K562 (cell line): ENCODE results near the gene ZBTB46. TPM values are rescaled to one million over a fixed set of nuclear protein-coding genes. Genes with fewer than 3 reads are reported as not detected.

Experiments
- ATAC-seq: fragments of 200-7000 bp; cut with Tn5 transposase; 3 replicates; pipeline ENCODE4 v1.9.1; 2020; ENCODE audit warnings: moderate library complexity
- BruUV-seq: library from RNA; stranded (reverse); fragments of 400-500 nt; replicated peaks from 2 replicates; lab custom pipeline; 2021; lab: Mats Ljungman, UMichigan
- CTCF ChIA-PET: fragments of 300-600 bp; formaldehyde crosslinking; extraction: SDS; loops from one replicate; lab custom pipeline; 2021; ENCODE audit warnings: low intra/inter-chr PET ratio; lab: Yijun Ruan, JAX
- POLR2A ChIA-PET: fragments of 300-600, 350-650 bp; sonication (Branson Sonifier 250); formaldehyde crosslinking; extraction: SDS; loops from one replicate; lab custom pipeline; 2021; ENCODE audit warnings: antibody characterized with exemption, inconsistent platforms; lab: Yijun Ruan, JAX
- DNase-seq, 4 experiments: peaks; one replicate each; pipeline versions ENCODE4 v3.0.0 to v3.0.0-alpha.2; 2011 to 2018; ENCODE audit warnings: low spot score in 3 of 4, mixed read lengths in 3 of 4; ENCODE audit errors: extremely low read depth in 1 of 4
- FAIRE-seq: peaks from 2 replicates; lab custom pipeline; 2011; peaks lifted over from hg19 to GRCh38; lab: Jason Lieb, UNC
- H2AFZ ChIP-seq: 2 replicates; pipeline ENCODE4 v1.6.0; 2011; ENCODE audit warnings: low read depth, low read length, control low read depth, inconsistent platforms
- H3K27ac ChIP-seq: fragments of 200-600 bp; 3 replicates; pipeline ENCODE4 v1.8.0; 2011; ENCODE audit warnings: low read depth, mild to moderate bottlenecking, control low read depth, inconsistent platforms, low read length, moderate library complexity, mixed read lengths; ENCODE audit errors: extremely low read depth
- H3K27me3 ChIP-seq, 2 experiments: fragments of 300-600 bp in 1 of 2; 2 replicates in 1 of 2; 3 replicates in 1 of 2; pipeline versions ENCODE4 v1.6.0 to v1.8.0; 2011; ENCODE audit warnings: inconsistent platforms in 2 of 2, low read length in 2 of 2, mild to moderate bottlenecking in 1 of 2, mixed read lengths in 1 of 2, moderate library complexity in 1 of 2; ENCODE audit not compliant: control insufficient read depth in 2 of 2, insufficient read depth in 2 of 2
- H3K36me3 ChIP-seq: fragments of 300-600 bp; 3 replicates; pipeline ENCODE4 v1.8.0; 2011; ENCODE audit warnings: mild to moderate bottlenecking, low read length, inconsistent platforms; ENCODE audit not compliant: control insufficient read depth, insufficient read depth
- H3K4me1 ChIP-seq, 2 experiments: fragments of 200-600 bp in 1 of 2; replicated peaks in 1 of 2; 2 replicates in 1 of 2; 3 replicates in 1 of 2; pipeline versions ENCODE4 v1.5.1 to v1.8.0; 2011; ENCODE audit warnings: inconsistent platforms in 2 of 2, low read length in 2 of 2, mild to moderate bottlenecking in 1 of 2, mixed read lengths in 1 of 2, moderate library complexity in 1 of 2; ENCODE audit not compliant: control insufficient read depth in 2 of 2, insufficient read depth in 2 of 2
- H3K4me2 ChIP-seq: 2 replicates; pipeline ENCODE4 v1.6.1; 2011; ENCODE audit warnings: low read length, control low read depth, inconsistent platforms, mixed read lengths; ENCODE audit not compliant: insufficient read depth
- H3K4me3 ChIP-seq: fragments of 200-600 bp; sonication (generic), shearing (Covaris generic); 2 replicates; pipeline ENCODE4 v1.5.1; 2016; ENCODE audit warnings: control low read depth, inconsistent platforms
- H3K79me2 ChIP-seq: fragments of 200-600 bp; 3 replicates; pipeline ENCODE4 v1.8.0; 2011; ENCODE audit warnings: low read length, inconsistent platforms; ENCODE audit not compliant: control insufficient read depth, insufficient read depth
- H3K9ac ChIP-seq, 2 experiments: 2 replicates each; pipeline versions ENCODE4 v1.6.0 to v1.6.1; 2011; ENCODE audit warnings: low read depth in 2 of 2, low read length in 2 of 2, control low read depth in 1 of 2, inconsistent platforms in 1 of 2, mild to moderate bottlenecking in 1 of 2, mixed read lengths in 1 of 2; ENCODE audit not compliant: insufficient read depth in 1 of 2
- H3K9me1 ChIP-seq: one replicate; pipeline ENCODE4 v1.6.0; 2011; ENCODE audit warnings: inconsistent platforms, mild to moderate bottlenecking, low read length, moderate library complexity; ENCODE audit not compliant: control insufficient read depth, insufficient read depth
- H3K9me3 ChIP-seq: replicated peaks from 2 replicates; pipeline ENCODE4 v1.5.1; 2011; ENCODE audit warnings: low read depth, low read length, inconsistent platforms; ENCODE audit not compliant: control insufficient read depth, insufficient read depth
- H4K20me1 ChIP-seq: replicated peaks from 2 replicates; pipeline ENCODE4 v1.6.1; 2011; ENCODE audit warnings: low read length, inconsistent platforms, mixed read lengths; ENCODE audit not compliant: control insufficient read depth, insufficient read depth
- CHD1 ChIP-seq: fragments of 200-600 bp; sonication (generic); IDR thresholded peaks from one replicate; pipeline ENCODE4 v1.6.1; 2012; ENCODE audit warnings: mild to moderate bottlenecking, moderate library complexity, low read length, inconsistent platforms
- CHD7 ChIP-seq: fragments of 200-600 bp; sonication (generic); IDR thresholded peaks from one replicate; pipeline ENCODE4 v1.6.1; 2012; ENCODE audit warnings: mild to moderate bottlenecking, low read depth, low read length, inconsistent platforms
- HEY1 ChIP-seq: fragments of 250-450 bp; sonication (Bioruptor Pico); IDR thresholded peaks from 2 replicates; pipeline ENCODE4 v1.5.0; 2020; ENCODE audit warnings: mild to moderate bottlenecking, moderate library complexity, borderline replicate concordance
- KLF10 ChIP-seq: fragments of 250-450 bp; sonication (Bioruptor Pico); IDR thresholded peaks from 2 replicates; pipeline ENCODE4 v1.6.1; 2021; ENCODE audit warnings: matching md5 sums
- MAFF ChIP-seq: IDR thresholded peaks from 2 replicates; pipeline ENCODE4 v1.6.1; 2012; ENCODE audit warnings: low read length, improper control_type of control experiment
- MCM3 ChIP-seq: fragments of 450-650 bp; IDR thresholded peaks from 2 replicates; pipeline ENCODE4 v1.6.1; 2016
- PHTF2 ChIP-seq: fragments of 250-450 bp; sonication (Bioruptor Pico); IDR thresholded peaks from 2 replicates; pipeline ENCODE4 v1.5.0; 2021; ENCODE audit warnings: mild to moderate bottlenecking
- SMAD4 ChIP-seq: fragments of 250-450 bp; sonication (Bioruptor Pico); conservative IDR thresholded peaks from 2 replicates; pipeline ENCODE4 v1.8.0; 2021; ENCODE audit warnings: inconsistent platforms, mild to moderate bottlenecking, moderate library complexity
- TBP ChIP-seq: optimal IDR thresholded peaks from 2 replicates; pipeline ENCODE3; 2011; ENCODE audit warnings: low read depth, low read length, improper control_type of control experiment
- TOE1 ChIP-seq, 2 experiments: fragments of 450-650 bp in 1 of 2; sonication (generic) in 1 of 2; formaldehyde crosslinking in 1 of 2; IDR thresholded peaks; 2 replicates each; pipeline versions ENCODE4 v1.7.1 to v1.8.0; 2016 to 2022; ENCODE audit warnings: borderline replicate concordance in 2 of 2, mild to moderate bottlenecking in 2 of 2, antibody characterized with exemption in 1 of 2, inconsistent platforms in 1 of 2, low read depth in 1 of 2, missing genetic modification reagents in 1 of 2, moderate library complexity in 1 of 2
- ZNF76 ChIP-seq: fragments of 250-450 bp; sonication (Bioruptor Pico); IDR thresholded peaks from 2 replicates; pipeline ENCODE4 v1.4.0; 2020; ENCODE audit warnings: mild to moderate bottlenecking, moderate library complexity, borderline replicate concordance
- WGBS: fragments of 100-300 bp; shearing (Covaris generic); methylation state at CpG from one replicate; pipeline ENCODE4 v1.1.6; 2016; ENCODE audit warnings: low coverage, mixed read lengths; ENCODE audit not compliant: insufficient coverage; ENCODE audit errors: missing lambda C conversion rate; 5-methylcytosine and 5-hydroxymethylcytosine counted together
- in situ Hi-C: fragments of 300-500 bp; cut with MboI; formaldehyde crosslinking; loops from 4 replicates; pipeline ENCODE4 v1.15.0; 2018; ENCODE audit warnings: inconsistent platforms, mixed read lengths
- intact Hi-C: fragments of 100-400 bp; cut with micrococcal nuclease; formaldehyde crosslinking; loops from 2 replicates; pipeline ENCODE4 v1.14.2; 2022
- polyA plus RNA-seq, 8 experiments: library from polyadenylated mRNA; depleted of rRNA in 4 of 8; stranded (reverse) in 5 of 8; unstranded in 3 of 8; fragments of >200 nt; fragmentation: Nextera tagmentation in 2 of 8; fragmentation: Illumina TruSeq in 1 of 8; extraction: Ambion mirVana in 2 of 8; extraction: Trizol in 1 of 8; gene quantifications; 2 replicates each; pipeline versions ENCODE4 v1.2.1 to v1.2.3, GENCODE V29; 2011 to 2014; ENCODE audit warnings: inconsistent platforms in 1 of 8, missing spikeins in 1 of 8
- total RNA-seq, 7 experiments: library from RNA; depleted of rRNA in 6 of 7; stranded (reverse); fragments of >200 nt in 6 of 7; fragmentation: Illumina TruSeq in 2 of 7; extraction: Trizol in 2 of 7; gene quantifications; 2 replicates each; pipeline versions ENCODE4 v1.2.1 to v1.2.3, GENCODE V29; 2011 to 2021; ENCODE audit warnings: low replicate concordance in 1 of 7
- TF ChIP-seq, protein P1 (sequence below): fragments of 250-450 bp; sonication (Bioruptor Pico); IDR thresholded peaks from 2 replicates; pipeline ENCODE4 v1.8.0; 2022; ENCODE audit warnings: moderate library complexity, mild to moderate bottlenecking, inconsistent platforms

The ZBTB46 gene
- total and polyA plus RNA-seq, 9 of the 15 experiments (the other 6 are each of a cell fraction or from before 2014, with no cell fraction given) = 0.29 to 4.1 (median 1.1) TPM

- Histone ChIP-seq H4K20me1 (no peaks in the 10 kb centered on the region), H3K4me2 (no peak overlapping the region), H3K4me3 (no peak overlapping the region), H2AFZ (no peak overlapping the region), H3K9ac (no peak overlapping the region), H3K27me3 (peaks cover 0 to 9% of the 10 kb centered on the region in 2 experiments; a peak in 2 of 5 replicates), H3K27ac (no peak overlapping the region), H3K9me1 (no peaks in the 10 kb centered on the region), H3K9me3 (no peaks in the 10 kb centered on the region), H3K79me2 (no peaks in the 10 kb centered on the region), H3K4me1 (peaks cover 5 to 39% of the 10 kb centered on the region in 2 experiments; a peak in 3 of 5 replicates), H3K36me3 (no peaks in the 10 kb centered on the region)
- POLR2A ChIA-PET = interaction anchor here (1.0 kb wide), 1 partner anchor 20 kb away, joined by 3 read pairs; no protein-coding TSS in a partner anchor
- ATAC-seq (no peak), DNase-seq (no peak), FAIRE-seq (no peak)
- CTCF ChIA-PET = no interaction called here
- in situ Hi-C loops (no loop called here), intact Hi-C loops (no loop called here)
- WGBS = 64% methylated on average over 5 of the region's 7 CpGs
- no TSS peak for BruUV-seq
- TF ChIP-seq TOE1 (IDR thresholded peaks at IDR 0.05; ENCODE audit: borderline replicate concordance) = no peak
- no peak for TF ChIP-seq TOE1 (CRISPR knock-in tag; IDR thresholded peaks at IDR 0.05; ENCODE audit: borderline replicate concordance, low read depth)
- TF ChIP-seq KLF10 = no peak
- TF ChIP-seq CHD1 = no peak
- no peak for TF ChIP-seq TBP
- no peak for TF ChIP-seq SMAD4
- TF ChIP-seq HEY1 (CRISPR knock-in tag) = no peak
- TF ChIP-seq ZNF76 = no peak
- no peak for TF ChIP-seq MAFF
- TF ChIP-seq PHTF2 = no peak
- TF ChIP-seq, protein P1, sequence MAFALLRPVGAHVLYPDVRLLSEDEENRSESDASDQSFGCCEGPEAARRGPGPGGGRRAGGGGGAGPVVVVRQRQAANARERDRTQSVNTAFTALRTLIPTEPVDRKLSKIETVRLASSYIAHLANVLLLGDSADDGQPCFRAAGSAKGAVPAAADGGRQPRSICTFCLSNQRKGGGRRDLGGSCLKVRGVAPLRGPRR (CRISPR knock-in tag) = no peak
- no peak for TF ChIP-seq MCM3
- TF ChIP-seq CHD7 = no peak
Observed at GRCh38 chr20:63765902-63766301, 65.2 kb downstream of the ZBTB46 start.
